HepG2 (cell line): ENCODE data around the gene WWP2. TPM values are rescaled to one million over a fixed set of nuclear protein-coding genes. Genes with fewer than 3 reads are reported as not detected.

Experiments
- BCL6 ChIP-seq: IDR thresholded peaks from 2 replicates; pipeline ENCODE4 v1.6.1; 2016; ENCODE audit warnings: missing genetic modification reagents, missing compliant biosample characterization
- FOXJ3 ChIP-seq: sonication (generic); formaldehyde crosslinking; IDR thresholded peaks from 2 replicates; pipeline ENCODE4 v1.4.0; 2020; ENCODE audit warnings: missing genetic modification reagents, mild to moderate bottlenecking, borderline replicate concordance
- KDM2A ChIP-seq: sonication (generic); formaldehyde crosslinking; IDR thresholded peaks from 2 replicates; pipeline ENCODE4 v1.4.0; 2020; ENCODE audit warnings: low read depth, missing genetic modification reagents, borderline replicate concordance
- MED13 ChIP-seq: sonication (generic); formaldehyde crosslinking; IDR thresholded peaks from 2 replicates; pipeline ENCODE4 v1.5.0; 2020; ENCODE audit warnings: missing genetic modification reagents
- PRDM15 ChIP-seq: sonication (generic); formaldehyde crosslinking; IDR thresholded peaks from 2 replicates; pipeline ENCODE4 v1.4.0; 2020; ENCODE audit warnings: missing genetic modification reagents
- SP140L ChIP-seq: sonication (generic); formaldehyde crosslinking; IDR thresholded peaks from 2 replicates; pipeline ENCODE4 v1.4.0; 2020; ENCODE audit warnings: missing genetic modification reagents, borderline replicate concordance
- SP4 ChIP-seq: sonication (generic); formaldehyde crosslinking; IDR thresholded peaks from 2 replicates; pipeline ENCODE4 v1.8.1; 2023; ENCODE audit warnings: mild to moderate bottlenecking, missing genetic modification reagents
- TEAD3 ChIP-seq: optimal IDR thresholded peaks from 2 replicates; pipeline ENCODE3; 2016; ENCODE audit warnings: borderline replicate concordance
- ZBED4 ChIP-seq: sonication (generic); formaldehyde crosslinking; IDR thresholded peaks from 2 replicates; pipeline ENCODE4 v1.4.0; 2020; ENCODE audit warnings: missing genetic modification reagents, borderline replicate concordance
- ZNF260 ChIP-seq: sonication (generic); formaldehyde crosslinking; IDR thresholded peaks from 2 replicates; pipeline ENCODE4 v1.4.0; 2020; ENCODE audit warnings: missing genetic modification reagents, low read depth, mild to moderate bottlenecking, borderline replicate concordance
- ZNF567 ChIP-seq: sonication (generic); formaldehyde crosslinking; IDR thresholded peaks from 2 replicates; pipeline ENCODE4 v1.8.1; 2023; ENCODE audit warnings: mild to moderate bottlenecking, missing genetic modification reagents, borderline replicate concordance
- ZNF710 ChIP-seq: sonication (generic); formaldehyde crosslinking; IDR thresholded peaks from 2 replicates; pipeline ENCODE4 v1.5.0; 2020; ENCODE audit warnings: mild to moderate bottlenecking, missing genetic modification reagents, borderline replicate concordance
- polyA plus RNA-seq, 8 experiments: library from polyadenylated mRNA; depleted of rRNA in 3 of 8; stranded (reverse) in 7 of 8; unstranded in 1 of 8; fragments of >200 nt; fragmentation: Illumina TruSeq in 4 of 8; extraction: Trizol in 4 of 8; gene quantifications; 2 replicates each; pipeline versions ENCODE4 v1.2.1 to v1.2.3, GENCODE V29; 2011 to 2016; ENCODE audit warnings: low read depth in 4 of 8, missing spikeins in 1 of 8, mixed read lengths in 1 of 8; ENCODE audit not compliant: insufficient read depth in 1 of 8
- total RNA-seq, 5 experiments: library from RNA; depleted of rRNA; stranded (reverse); fragments of >200 nt; fragmentation: Illumina TruSeq; extraction: Trizol; gene quantifications; 2 replicates each; pipeline ENCODE4 v1.2.3, GENCODE V29; 2016; ENCODE audit warnings: low read depth in 1 of 5

WWP2 gene
- total and polyA plus RNA-seq, 2 of the 13 experiments (the other 11 are each of a cell fraction or from before 2014, with no cell fraction given): 11.4 to 28.2 TPM

DNA sequence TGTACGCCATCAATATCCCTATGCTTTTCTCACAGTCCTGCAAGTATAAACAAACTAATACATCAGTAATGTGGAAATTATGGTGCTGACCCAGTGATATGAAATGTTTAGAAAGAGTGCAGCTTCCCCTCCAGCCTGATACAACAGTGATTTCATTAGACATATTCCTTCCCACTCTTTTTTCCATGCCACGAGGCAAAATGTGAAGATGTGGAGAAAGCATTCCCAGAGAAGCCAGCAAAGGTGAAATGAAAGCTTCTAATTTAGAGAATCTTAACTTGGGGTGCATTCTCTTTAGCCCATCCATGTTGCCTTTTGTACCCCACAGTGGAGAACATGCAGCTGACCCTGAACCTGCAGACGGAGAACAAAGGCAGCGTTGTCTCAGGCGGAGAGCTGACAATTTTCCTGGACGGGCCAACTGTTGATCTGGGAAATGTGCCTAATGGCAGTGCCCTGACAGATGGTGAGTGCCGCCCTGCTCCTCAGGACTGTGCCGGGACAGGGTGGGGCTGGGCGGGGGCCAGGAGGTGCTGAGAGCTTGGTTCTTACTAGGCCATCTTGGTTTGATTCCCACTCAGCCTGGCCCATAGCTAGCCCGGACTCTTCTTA is 77.8 kb downstream of the WWP2 start (continued):
- TF ChIP-seq KDM2A (CRISPR knock-in tag): no peak
- TF ChIP-seq BCL6 (CRISPR knock-in tag): peak; percentile 81
- peak; percentile 77; the same call in 1 of the 2 replicates for TF ChIP-seq ZNF710 (CRISPR knock-in tag)
- TF ChIP-seq ZBED4 (CRISPR knock-in tag): no peak; the same call in 1 of the 2 replicates
- TF ChIP-seq FOXJ3 (CRISPR knock-in tag): no peak; the same call in 1 of the 2 replicates
- peak; percentile 41 for TF ChIP-seq TEAD3 (CRISPR knock-in tag)
- 0 out of 2 replicates have a peak, but pooled peaks have one; percentile 52 for TF ChIP-seq ZNF567
- TF ChIP-seq PRDM15 (CRISPR knock-in tag): no peak
- TF ChIP-seq MED13 (CRISPR knock-in tag): no peak
- no peak for TF ChIP-seq ZNF260 (CRISPR knock-in tag)
- TF ChIP-seq SP140L (CRISPR knock-in tag): peak; percentile 86; the same call in 1 of the 2 replicates
- TF ChIP-seq SP4 (CRISPR knock-in tag): no peak
